Measurements from ENCODE around the gene MEG3.

DNA sequence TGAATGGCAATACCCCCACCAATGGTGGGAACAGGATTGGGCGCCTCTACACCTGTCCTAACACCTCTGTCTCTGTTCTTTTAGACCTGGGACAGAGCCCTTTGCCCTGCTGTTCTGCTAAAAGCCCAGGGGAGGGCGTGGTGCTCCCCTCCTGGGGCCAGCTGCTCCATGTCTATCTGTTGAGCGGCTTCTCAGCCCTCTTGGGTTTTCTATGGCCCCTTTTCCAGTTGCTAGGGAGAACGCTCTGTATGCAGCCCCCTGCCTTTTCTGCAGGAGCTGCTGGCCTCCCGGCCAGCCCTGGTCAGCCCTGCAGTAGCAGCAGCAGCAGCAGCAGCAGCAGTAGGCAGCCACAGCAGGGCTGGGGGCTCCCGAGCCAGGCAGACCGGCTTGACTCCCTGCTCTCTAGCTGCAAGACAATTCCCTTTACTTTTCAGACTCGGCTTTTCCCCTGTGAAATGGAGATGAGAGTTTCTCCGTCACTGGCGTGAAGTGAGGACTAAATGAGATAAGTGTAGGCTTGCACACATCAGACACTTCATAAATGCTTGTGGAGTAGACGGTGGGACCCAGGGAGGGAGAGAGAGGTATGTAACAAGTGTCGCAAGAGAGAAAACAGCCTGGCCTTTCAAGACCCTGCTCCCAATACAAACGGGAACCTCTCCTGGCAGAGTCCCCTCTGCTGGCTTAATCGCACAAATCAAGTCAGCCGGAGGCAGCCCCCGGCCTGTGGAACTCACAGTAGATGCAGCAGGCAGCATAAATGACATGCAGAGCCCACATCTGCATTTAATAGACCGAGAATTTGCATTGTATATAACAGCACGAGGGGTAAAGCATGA lies 76.6 kb downstream of the MEG3 start:
- TF ChIP-seq, protein P1, sequence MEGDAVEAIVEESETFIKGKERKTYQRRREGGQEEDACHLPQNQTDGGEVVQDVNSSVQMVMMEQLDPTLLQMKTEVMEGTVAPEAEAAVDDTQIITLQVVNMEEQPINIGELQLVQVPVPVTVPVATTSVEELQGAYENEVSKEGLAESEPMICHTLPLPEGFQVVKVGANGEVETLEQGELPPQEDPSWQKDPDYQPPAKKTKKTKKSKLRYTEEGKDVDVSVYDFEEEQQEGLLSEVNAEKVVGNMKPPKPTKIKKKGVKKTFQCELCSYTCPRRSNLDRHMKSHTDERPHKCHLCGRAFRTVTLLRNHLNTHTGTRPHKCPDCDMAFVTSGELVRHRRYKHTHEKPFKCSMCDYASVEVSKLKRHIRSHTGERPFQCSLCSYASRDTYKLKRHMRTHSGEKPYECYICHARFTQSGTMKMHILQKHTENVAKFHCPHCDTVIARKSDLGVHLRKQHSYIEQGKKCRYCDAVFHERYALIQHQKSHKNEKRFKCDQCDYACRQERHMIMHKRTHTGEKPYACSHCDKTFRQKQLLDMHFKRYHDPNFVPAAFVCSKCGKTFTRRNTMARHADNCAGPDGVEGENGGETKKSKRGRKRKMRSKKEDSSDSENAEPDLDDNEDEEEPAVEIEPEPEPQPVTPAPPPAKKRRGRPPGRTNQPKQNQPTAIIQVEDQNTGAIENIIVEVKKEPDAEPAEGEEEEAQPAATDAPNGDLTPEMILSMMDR (conservative IDR thresholded peaks at IDR 0.05; ENCODE audit: low read length): peak; percentile 53
- no peak for TF ChIP-seq EZH2phosphoT487 (IDR thresholded peaks at IDR 0.05; ENCODE audit: borderline replicate concordance)

Data from Loucy (cell line).